Measurements from ENCODE around the gene FGF6. TPM values are rescaled to one million over a fixed set of nuclear protein-coding genes. Genes with fewer than 3 reads are reported as not detected.

The FGF6 gene
- total RNA-seq, 1 donor from 2014 or later = not detected

DNA sequence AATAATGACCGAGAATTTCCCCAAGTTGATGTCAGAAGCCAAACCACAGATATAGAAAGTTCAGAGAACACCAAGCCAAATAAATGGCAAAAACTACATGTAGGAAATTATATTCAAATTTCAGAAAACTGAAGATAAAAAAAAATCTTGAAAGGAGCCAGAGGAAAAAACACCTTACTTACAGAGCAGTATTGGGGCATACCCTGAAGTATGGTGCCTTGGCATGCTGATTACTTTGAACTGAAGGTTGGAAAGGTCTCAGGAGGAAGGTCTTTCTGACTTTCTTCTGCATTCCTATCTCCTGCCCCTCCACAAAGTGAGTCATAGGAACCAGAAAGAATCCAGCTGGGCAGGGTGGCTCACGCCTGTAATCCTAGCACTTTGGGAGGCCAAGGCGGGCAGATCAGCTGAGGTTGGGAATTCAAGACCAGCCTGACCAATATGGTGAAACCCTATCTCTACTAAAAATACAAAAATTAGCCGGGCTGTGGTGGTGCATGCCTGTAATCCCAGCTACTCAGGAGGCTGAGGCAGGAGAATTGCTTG lies 8.8 kb upstream of the FGF6 start:
- H3K27me3 Mint-ChIP-seq (ENCODE audit: unreplicated experiment) = no peaks in the 10 kb centered on the region
- no peaks in the 10 kb centered on the region for H3K9me3 Mint-ChIP-seq (ENCODE audit: unreplicated experiment)
- peaks cover 11% of the 10 kb centered on the region for H3K4me1 Mint-ChIP-seq (ENCODE audit: unreplicated experiment)
- H3K27ac Mint-ChIP-seq (ENCODE audit: unreplicated experiment) = no peak overlapping the region
- H3K36me3 Mint-ChIP-seq (ENCODE audit: low read depth, unreplicated experiment) = no peaks in the 10 kb centered on the region
- no peak overlapping the region for H3K4me3 Mint-ChIP-seq (ENCODE audit: unreplicated experiment)
- DNase-seq (ENCODE audit: low spot score) = no peak
- TF ChIP-seq, protein P1, sequence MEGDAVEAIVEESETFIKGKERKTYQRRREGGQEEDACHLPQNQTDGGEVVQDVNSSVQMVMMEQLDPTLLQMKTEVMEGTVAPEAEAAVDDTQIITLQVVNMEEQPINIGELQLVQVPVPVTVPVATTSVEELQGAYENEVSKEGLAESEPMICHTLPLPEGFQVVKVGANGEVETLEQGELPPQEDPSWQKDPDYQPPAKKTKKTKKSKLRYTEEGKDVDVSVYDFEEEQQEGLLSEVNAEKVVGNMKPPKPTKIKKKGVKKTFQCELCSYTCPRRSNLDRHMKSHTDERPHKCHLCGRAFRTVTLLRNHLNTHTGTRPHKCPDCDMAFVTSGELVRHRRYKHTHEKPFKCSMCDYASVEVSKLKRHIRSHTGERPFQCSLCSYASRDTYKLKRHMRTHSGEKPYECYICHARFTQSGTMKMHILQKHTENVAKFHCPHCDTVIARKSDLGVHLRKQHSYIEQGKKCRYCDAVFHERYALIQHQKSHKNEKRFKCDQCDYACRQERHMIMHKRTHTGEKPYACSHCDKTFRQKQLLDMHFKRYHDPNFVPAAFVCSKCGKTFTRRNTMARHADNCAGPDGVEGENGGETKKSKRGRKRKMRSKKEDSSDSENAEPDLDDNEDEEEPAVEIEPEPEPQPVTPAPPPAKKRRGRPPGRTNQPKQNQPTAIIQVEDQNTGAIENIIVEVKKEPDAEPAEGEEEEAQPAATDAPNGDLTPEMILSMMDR (IDR thresholded peaks at IDR 0.05; ENCODE audit: unreplicated experiment) = no peak

DNA sequence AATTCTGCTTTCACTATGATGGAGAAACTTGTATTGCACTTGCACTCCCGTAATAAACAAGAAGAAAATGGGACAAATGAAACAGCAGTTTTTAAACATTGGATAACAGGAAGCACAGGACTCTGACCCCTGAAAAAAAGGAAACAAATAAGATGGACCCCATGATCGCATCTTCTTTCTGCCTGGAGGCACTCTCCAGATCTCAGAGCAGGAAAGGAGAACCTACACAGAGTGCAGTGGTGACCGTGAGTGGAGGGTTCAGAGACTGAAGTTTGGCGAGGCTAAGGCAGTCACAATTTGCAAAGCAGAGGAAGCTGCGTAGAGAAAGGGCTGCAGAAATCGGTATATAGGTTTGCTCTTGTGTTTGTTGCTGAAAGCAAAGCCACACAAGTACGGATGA lies 6.1 kb upstream of the FGF6 start:
- no peaks in the 10 kb centered on the region for H3K36me3 Mint-ChIP-seq (ENCODE audit: low read depth, unreplicated experiment)
- H3K27me3 Mint-ChIP-seq (ENCODE audit: unreplicated experiment) = peaks cover 2% of the 10 kb centered on the region
- no peak for DNase-seq (ENCODE audit: low spot score)
- TF ChIP-seq, protein P1 (IDR thresholded peaks at IDR 0.05; ENCODE audit: unreplicated experiment) = no peak
- peaks cover 11% of the 10 kb centered on the region for H3K4me1 Mint-ChIP-seq (ENCODE audit: unreplicated experiment)
- H3K4me3 Mint-ChIP-seq (ENCODE audit: unreplicated experiment) = no peak overlapping the region
- H3K9me3 Mint-ChIP-seq (ENCODE audit: unreplicated experiment) = no peaks in the 10 kb centered on the region
- no peak overlapping the region for H3K27ac Mint-ChIP-seq (ENCODE audit: unreplicated experiment)

DNA sequence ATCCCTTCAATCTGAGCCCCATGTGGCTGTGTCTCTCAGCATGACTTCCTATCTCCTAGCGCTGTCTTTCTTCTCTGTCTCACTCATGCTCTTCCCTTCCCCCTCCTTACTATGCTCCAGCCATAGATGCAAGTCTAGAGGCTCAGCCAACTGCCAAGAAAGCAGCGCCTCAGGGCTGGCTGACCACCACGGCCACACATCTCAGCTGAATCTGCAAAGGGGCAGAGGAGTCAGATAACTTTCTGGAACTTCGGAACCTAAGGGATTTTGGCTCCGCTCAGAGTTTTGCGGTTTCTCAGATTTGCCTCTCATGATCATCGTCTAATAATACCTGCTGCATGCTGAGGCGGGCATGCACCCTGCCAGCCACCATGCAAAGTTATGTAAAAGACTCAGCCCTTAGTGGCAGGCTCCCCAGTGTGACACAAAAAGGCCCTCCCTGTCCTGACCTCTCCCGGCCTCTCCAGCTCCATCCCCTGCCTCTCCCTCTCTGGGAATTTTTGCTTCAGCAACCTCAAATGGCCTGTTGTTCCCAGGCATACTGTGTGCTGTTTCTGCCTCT lies 5.0 kb upstream of the FGF6 start:
- H3K27me3 Mint-ChIP-seq (ENCODE audit: unreplicated experiment) = peaks cover 2% of the 10 kb centered on the region
- TF ChIP-seq, protein P1 (IDR thresholded peaks at IDR 0.05; ENCODE audit: unreplicated experiment) = no peak
- DNase-seq (ENCODE audit: low spot score) = no peak
- no peak overlapping the region for H3K4me3 Mint-ChIP-seq (ENCODE audit: unreplicated experiment)
- no peak overlapping the region for H3K27ac Mint-ChIP-seq (ENCODE audit: unreplicated experiment)
- H3K9me3 Mint-ChIP-seq (ENCODE audit: unreplicated experiment) = no peaks in the 10 kb centered on the region
- no peaks in the 10 kb centered on the region for H3K36me3 Mint-ChIP-seq (ENCODE audit: low read depth, unreplicated experiment)
- peaks cover 11% of the 10 kb centered on the region for H3K4me1 Mint-ChIP-seq (ENCODE audit: unreplicated experiment)

DNA sequence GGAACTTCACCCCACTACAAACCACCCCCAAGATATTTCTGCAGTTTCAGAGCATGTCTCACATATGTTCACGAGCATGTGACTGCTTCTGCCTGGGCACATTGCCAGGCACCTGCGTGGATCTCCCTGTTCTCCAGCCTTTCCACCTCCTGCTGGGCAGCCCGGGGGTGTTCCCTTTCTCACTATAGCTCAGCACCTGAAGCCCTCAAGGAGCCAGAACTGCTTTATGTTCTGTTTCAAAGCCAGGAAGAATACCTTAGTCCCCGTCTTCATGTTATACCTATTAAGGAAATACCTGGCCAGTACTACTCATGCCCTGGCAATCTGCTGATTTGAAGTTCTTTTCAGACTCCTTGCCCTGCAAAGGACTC lies 4.2 kb upstream of the FGF6 start:
- TF ChIP-seq, protein P1 (IDR thresholded peaks at IDR 0.05; ENCODE audit: unreplicated experiment) = no peak
- no peak for DNase-seq (ENCODE audit: low spot score)
- Mint-ChIP-seq H3K27me3 (ENCODE audit: unreplicated experiment) (peaks cover 2% of the 10 kb centered on the region), H3K36me3 (ENCODE audit: low read depth, unreplicated experiment) (no peaks in the 10 kb centered on the region), H3K4me1 (ENCODE audit: unreplicated experiment) (peaks cover 11% of the 10 kb centered on the region), H3K9me3 (ENCODE audit: unreplicated experiment) (no peaks in the 10 kb centered on the region), H3K27ac (ENCODE audit: unreplicated experiment) (no peak overlapping the region), H3K4me3 (ENCODE audit: unreplicated experiment) (no peak overlapping the region)

DNA sequence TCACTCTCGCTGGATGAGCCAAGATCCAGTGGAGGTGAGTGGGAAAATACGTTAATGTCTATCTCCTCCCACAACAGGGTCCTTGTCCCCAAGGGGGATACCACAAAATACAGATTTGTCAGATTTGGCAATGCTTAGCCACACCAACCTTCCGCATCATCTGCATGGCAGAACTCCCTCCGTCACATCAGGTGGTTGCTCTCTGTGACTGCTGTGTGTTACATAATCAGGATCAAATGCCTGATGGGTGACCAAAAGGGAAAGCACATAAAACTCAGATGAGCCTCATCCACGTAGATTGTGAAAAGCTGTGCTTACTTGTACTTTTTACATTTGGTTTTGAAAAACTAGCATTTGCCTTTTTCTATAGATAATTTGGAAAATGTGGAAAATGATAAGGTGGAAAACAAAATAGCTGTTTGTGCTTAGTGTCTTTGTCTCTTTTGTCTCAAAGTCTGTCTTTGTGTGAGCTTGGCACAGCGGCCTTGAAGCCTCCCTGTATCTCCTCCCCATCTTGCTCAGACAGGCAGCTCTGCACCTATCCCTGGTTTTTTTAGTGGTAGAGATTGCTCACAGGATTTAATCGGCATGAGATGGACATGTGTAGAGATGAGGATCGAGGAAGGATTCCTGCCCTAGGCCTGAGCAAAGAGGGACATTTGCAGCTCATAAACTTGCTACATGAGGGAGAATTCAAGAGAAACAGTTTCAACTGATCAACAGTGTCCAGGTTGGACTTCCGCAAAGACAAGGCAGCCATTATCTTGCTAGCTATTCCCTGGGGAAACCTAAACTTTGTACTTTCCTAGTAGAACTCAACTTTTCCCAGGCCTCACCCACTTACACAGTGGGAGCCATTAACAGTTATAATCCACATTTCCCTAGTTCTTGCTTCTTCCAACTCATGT lies 3.6 kb upstream of the FGF6 start:
- Mint-ChIP-seq H3K4me1 (ENCODE audit: unreplicated experiment) (peaks cover 11% of the 10 kb centered on the region), H3K27ac (ENCODE audit: unreplicated experiment) (no peak overlapping the region), H3K4me3 (ENCODE audit: unreplicated experiment) (no peak overlapping the region), H3K36me3 (ENCODE audit: low read depth, unreplicated experiment) (no peaks in the 10 kb centered on the region), H3K27me3 (ENCODE audit: unreplicated experiment) (peaks cover 2% of the 10 kb centered on the region), H3K9me3 (ENCODE audit: unreplicated experiment) (no peaks in the 10 kb centered on the region)
- DNase-seq (ENCODE audit: low spot score) = no peak
- TF ChIP-seq, protein P1 (IDR thresholded peaks at IDR 0.05; ENCODE audit: unreplicated experiment) = no peak
